Stimulated activated CD8-positive, alpha-beta memory T cell treated with anti-CD3 and anti-CD28 coated beads, Interleukin-4, amount 100 ng/mL, for 1 hour (primary cell): Measurements from ENCODE around the gene ADAMTS8.

ENCODE experiments used
- DNase-seq, 2 donors: peaks; one replicate each; pipeline ENCODE4 v3.0.0-alpha.2; 2020; ENCODE audit warnings: low read depth in 2 of 2, low spot score in 1 of 2

Gene ADAMTS8

GRCh38 chr11:130428316-130429119 is at the start of gene ADAMTS8:
Gene ADAMTS8 (minus strand): TSS chr11:130428609. CDS start chr11:130428286, 323 bp downstream.
- DNase-seq, result no peak

GRCh38 chr11:130477586-130478203 is 49.3 kb upstream of the ADAMTS8 start:
- no peak for DNase-seq

GRCh38 chr11:130476922-130477491 is 48.6 kb upstream of the ADAMTS8 start:
- DNase-seq, result no peak

- no peak for DNase-seq
Measured at GRCh38 chr11:130476200-130476921, 48.0 kb upstream of the ADAMTS8 start.

- DNase-seq, result no peak
Measured at GRCh38 chr11:130475426-130476053, 47.1 kb upstream of the ADAMTS8 start.

GRCh38 chr11:130474637-130475400 is 46.4 kb upstream of the ADAMTS8 start:
- DNase-seq, result no peak

GRCh38 chr11:130473795-130474377 is 45.5 kb upstream of the ADAMTS8 start:
- DNase-seq, result no peak

- DNase-seq, result no peak
Measured at GRCh38 chr11:130473056-130473794, 44.8 kb upstream of the ADAMTS8 start.

- DNase-seq, result no peak
Measured at GRCh38 chr11:130472434-130472961, 44.1 kb upstream of the ADAMTS8 start.

- DNase-seq, result no peak
Measured at GRCh38 chr11:130471731-130472433, 43.5 kb upstream of the ADAMTS8 start.

GRCh38 chr11:130470832-130471706 is 42.7 kb upstream of the ADAMTS8 start:
- DNase-seq, result no peak

GRCh38 chr11:130469181-130469580 is 40.8 kb upstream of the ADAMTS8 start:
- no peak for DNase-seq

GRCh38 chr11:130467116-130467900 is 38.9 kb upstream of the ADAMTS8 start:
- DNase-seq, result no peak

- no peak for DNase-seq
Measured at GRCh38 chr11:130465263-130465662, 36.9 kb upstream of the ADAMTS8 start.

- DNase-seq, result no peak
Measured at GRCh38 chr11:130464291-130464812, 35.9 kb upstream of the ADAMTS8 start.

GRCh38 chr11:130462931-130463330 is 34.5 kb upstream of the ADAMTS8 start:
- no peak for DNase-seq
